ENCODE results near the gene MLNR. TPM values are rescaled to one million over a fixed set of nuclear protein-coding genes. Genes with fewer than 3 reads are reported as not detected.

Gene MLNR
- total RNA-seq, 2 experiments from 2014 or later, result not detected

DNA sequence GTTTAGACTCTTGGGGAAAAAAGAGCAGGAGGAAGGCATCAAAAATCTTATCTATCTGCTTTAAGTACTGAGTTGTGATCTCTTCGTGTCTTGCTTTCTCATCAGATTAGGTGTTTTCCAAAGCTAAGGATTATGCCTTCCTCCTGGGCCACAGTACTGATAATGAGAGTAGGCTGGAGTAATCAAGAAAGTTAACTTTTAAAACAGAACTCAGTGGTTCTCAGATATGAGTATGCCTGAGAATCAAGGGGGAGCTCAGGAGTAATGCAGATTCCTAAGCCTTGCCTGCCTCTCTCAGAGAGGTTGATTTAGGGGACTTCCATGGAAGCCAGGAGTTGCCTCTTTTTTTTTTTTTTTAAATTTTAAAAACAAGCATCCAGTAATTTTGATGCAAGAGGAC lies 51.1 kb downstream of the MLNR start:
- intact Hi-C loops (cut with micrococcal nuclease; ENCODE audit: unreplicated experiment), result loop anchor here (10.0 kb wide), 1 partner anchor 176 kb away; no protein-coding TSS in a partner anchor
- H3K9me2 ChIP-seq (ENCODE audit: insufficient read depth, low read length), result no peaks in the 10 kb centered on the region
- H2AFZ ChIP-seq (ENCODE audit: low read length), result no peak overlapping the region
- H3K36me3 ChIP-seq (ENCODE audit: insufficient read depth, low read length), result peaks cover 13% of the 10 kb centered on the region; the same call in 1 of the 2 replicates
- no peaks in the 10 kb centered on the region for H4K20me1 ChIP-seq (ENCODE audit: insufficient read depth, low read length)
- POLR2A ChIA-PET, result interaction anchor here (0.5 to 0.7 kb wide), 4 partner anchors 16 to 1151 kb away, joined by 3 to 4 read pairs (median 4); no protein-coding TSS in a partner anchor
- no peak overlapping the region for H3K27ac ChIP-seq (ENCODE audit: low read depth, low read length, poor library complexity, severe bottlenecking)
- no peak for TF ChIP-seq EZH2phosphoT487 (IDR thresholded peaks at IDR 0.05; ENCODE audit: borderline replicate concordance, low read depth, low read length)
- TF ChIP-seq, protein P1, sequence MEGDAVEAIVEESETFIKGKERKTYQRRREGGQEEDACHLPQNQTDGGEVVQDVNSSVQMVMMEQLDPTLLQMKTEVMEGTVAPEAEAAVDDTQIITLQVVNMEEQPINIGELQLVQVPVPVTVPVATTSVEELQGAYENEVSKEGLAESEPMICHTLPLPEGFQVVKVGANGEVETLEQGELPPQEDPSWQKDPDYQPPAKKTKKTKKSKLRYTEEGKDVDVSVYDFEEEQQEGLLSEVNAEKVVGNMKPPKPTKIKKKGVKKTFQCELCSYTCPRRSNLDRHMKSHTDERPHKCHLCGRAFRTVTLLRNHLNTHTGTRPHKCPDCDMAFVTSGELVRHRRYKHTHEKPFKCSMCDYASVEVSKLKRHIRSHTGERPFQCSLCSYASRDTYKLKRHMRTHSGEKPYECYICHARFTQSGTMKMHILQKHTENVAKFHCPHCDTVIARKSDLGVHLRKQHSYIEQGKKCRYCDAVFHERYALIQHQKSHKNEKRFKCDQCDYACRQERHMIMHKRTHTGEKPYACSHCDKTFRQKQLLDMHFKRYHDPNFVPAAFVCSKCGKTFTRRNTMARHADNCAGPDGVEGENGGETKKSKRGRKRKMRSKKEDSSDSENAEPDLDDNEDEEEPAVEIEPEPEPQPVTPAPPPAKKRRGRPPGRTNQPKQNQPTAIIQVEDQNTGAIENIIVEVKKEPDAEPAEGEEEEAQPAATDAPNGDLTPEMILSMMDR (conservative IDR thresholded peaks at IDR 0.05; ENCODE audit: low read length), result no peak
- BruUV-seq (replicated peaks), result no TSS peak
- H3K4me1 ChIP-seq (ENCODE audit: insufficient read depth, low read length, poor library complexity, severe bottlenecking), result no peaks in the 10 kb centered on the region
- CTCF ChIA-PET (ENCODE audit: unreplicated experiment), result no interaction called here
- no peaks in the 10 kb centered on the region for H3K9me3 ChIP-seq (ENCODE audit: low read length)
- H3K4me2 ChIP-seq (ENCODE audit: low read length), result no peak overlapping the region
- DNase-seq (ENCODE audit: low spot score), result no peak
- H3K4me3 ChIP-seq (ENCODE audit: low read depth, low read length, poor library complexity, severe bottlenecking), result no peak overlapping the region
- H3K79me2 ChIP-seq (ENCODE audit: insufficient read depth, low read depth, low read length), result no peaks in the 10 kb centered on the region

Small RNAs within 50 kb of the gene (small RNA-seq; reads per million reads assigned to genes)
- not detected for gene COX7CP1

Other genes with a start within 250 kb of the MLNR start
- gene FNDC3A, start 244.4 kb upstream of the MLNR start, total RNA-seq (2014; rRNA removed; shearing (Covaris generic)), result 33.0 and 38.7 TPM in 2 replicates
- gene FNDC3A, start 244.4 kb upstream of the MLNR start, total RNA-seq (2022), result 59.6 and 69.0 TPM in 2 replicates
- gene CDADC1, start 27.6 kb downstream of the MLNR start, total RNA-seq (2014; rRNA removed; shearing (Covaris generic)), result 9.1 and 18.8 TPM in 2 replicates
- gene CDADC1, start 27.6 kb downstream of the MLNR start, total RNA-seq (2022), result 10.3 and 12.5 TPM in 2 replicates
- 5.4 and 9.6 TPM in 2 replicates for gene CAB39L, start 223.7 kb downstream of the MLNR start, total RNA-seq (2014; rRNA removed; shearing (Covaris generic))
- gene CAB39L, start 223.7 kb downstream of the MLNR start, total RNA-seq (2022), result 26.7 and 28.6 TPM in 2 replicates
- gene SETDB2, start 223.9 kb downstream of the MLNR start, total RNA-seq (2014; rRNA removed; shearing (Covaris generic)), result 22.0 and 23.3 TPM in 2 replicates
- 41.3 and 41.7 TPM in 2 replicates for gene SETDB2, start 223.9 kb downstream of the MLNR start, total RNA-seq (2022)

All from OCI-LY7 (cell line).